Measurements from ENCODE around the gene RSPO1.

GRCh38 chr1:37562984-37563383 lies 71.7 kb downstream of the RSPO1 start:
- no peak for TF ChIP-seq RFX5 (IDR thresholded peaks at IDR 0.05; ENCODE audit: low read length)
- no peak for TF ChIP-seq CHD2 (IDR thresholded peaks at IDR 0.05; ENCODE audit: low read length, partially characterized antibody)
